Measurements from ENCODE around the gene DNAH11. TPM values are rescaled to one million over a fixed set of nuclear protein-coding genes. Genes with fewer than 3 reads are reported as not detected.

The DNAH11 gene
- total and polyA plus RNA-seq, 4 donors: 0.05 to 0.50 (median 0.11) TPM

GRCh38 chr7:21733837-21734236, 191.0 kb downstream of the DNAH11 start:
- no peaks in the 10 kb centered on the region for H3K9me3 ChIP-seq (ENCODE audit: control insufficient read depth in 4 of 4, low read length in 3 of 4)
- peak in 1 of 2 donors; percentile 69 for TF ChIP-seq RXRA (IDR thresholded peaks at IDR 0.05)
- no peak for TF ChIP-seq HNF4G (IDR thresholded peaks at IDR 0.05)
- TF ChIP-seq SP1 (IDR thresholded peaks at IDR 0.05): peak; percentile 39
- TF ChIP-seq JUND (IDR thresholded peaks at IDR 0.05): peak in 1 of 2 donors; percentile 43
- TF ChIP-seq REST (IDR thresholded peaks at IDR 0.05): no peak
- TF ChIP-seq HNF4A (conservative IDR thresholded peaks at IDR 0.05): peak; percentile 59 to 85
- TF ChIP-seq FOXA1 (IDR thresholded peaks at IDR 0.05): no peak
- no peak overlapping the region for H3K27ac ChIP-seq (ENCODE audit: low read depth in 1 of 2, low read length in 2 of 2)
- H3K4me3 ChIP-seq (ENCODE audit: low read depth in 1 of 3, low read length in 3 of 3): no peak overlapping the region
- 41% methylated on average over 5 of the region's 5 CpGs for WGBS
- no peak for DNase-seq (ENCODE audit: low spot score)
- H3K27me3 ChIP-seq (ENCODE audit: control insufficient read depth in 4 of 4, insufficient read depth in 4 of 4, low read length in 3 of 4): no peaks in the 10 kb centered on the region
- H3K36me3 ChIP-seq (ENCODE audit: control insufficient read depth in 4 of 4, insufficient read depth in 3 of 4, low read depth in 1 of 4, low read length in 3 of 4): no peaks in the 10 kb centered on the region
- H3K9ac ChIP-seq (ENCODE audit: low read depth in 1 of 2, low read length in 2 of 2): no peak overlapping the region
- peaks cover 0 to 6% (median 2%) of the 10 kb centered on the region in 4 donors for H3K4me1 ChIP-seq (ENCODE audit: control insufficient read depth in 4 of 4, insufficient read depth in 4 of 4, low read length in 3 of 4)

GRCh38 chr7:21743493-21743892, 200.7 kb downstream of the DNAH11 start:
- Histone ChIP-seq H3K27me3 (ENCODE audit: control insufficient read depth in 4 of 4, insufficient read depth in 4 of 4, low read length in 3 of 4) (no peaks in the 10 kb centered on the region), H3K36me3 (ENCODE audit: control insufficient read depth in 4 of 4, insufficient read depth in 3 of 4, low read depth in 1 of 4, low read length in 3 of 4) (no peaks in the 10 kb centered on the region), H3K4me3 (ENCODE audit: low read depth in 1 of 3, low read length in 3 of 3) (no peak overlapping the region), H3K4me1 (ENCODE audit: control insufficient read depth in 4 of 4, insufficient read depth in 4 of 4, low read length in 3 of 4) (peaks cover 1 to 6% (median 4%) of the 10 kb centered on the region in 4 donors), H3K27ac (ENCODE audit: low read depth in 1 of 2, low read length in 2 of 2) (no peak overlapping the region), H3K9ac (ENCODE audit: low read depth in 1 of 2, low read length in 2 of 2) (no peak overlapping the region), H3K9me3 (ENCODE audit: control insufficient read depth in 4 of 4, low read length in 3 of 4) (no peaks in the 10 kb centered on the region)
- DNase-seq (ENCODE audit: low spot score): no peak
- WGBS: 39% methylated on average over 6 of the region's 6 CpGs
- TF ChIP-seq HNF4A (conservative IDR thresholded peaks at IDR 0.05): peak in 1 of 2 donors; percentile 55
- TF ChIP-seq RXRA (IDR thresholded peaks at IDR 0.05): peak in 1 of 2 donors; percentile 69
- TF ChIP-seq NR2F2 (IDR thresholded peaks at IDR 0.05): no peak
- TF ChIP-seq JUND (IDR thresholded peaks at IDR 0.05): peak in 1 of 2 donors; percentile 19
- no peak for TF ChIP-seq GABPA (IDR thresholded peaks at IDR 0.05 in 1 of 2, conservative IDR thresholded peaks at IDR 0.05 in 1 of 2)

- DNase-seq (ENCODE audit: low spot score): no peak
- no peaks in the 10 kb centered on the region for H3K9me3 ChIP-seq (ENCODE audit: control insufficient read depth in 4 of 4, low read length in 3 of 4)
- no peak overlapping the region for H3K27ac ChIP-seq (ENCODE audit: low read depth in 1 of 2, low read length in 2 of 2)
- WGBS: 43% methylated on average over 1 of the region's 1 CpG
- H3K4me1 ChIP-seq (ENCODE audit: control insufficient read depth in 4 of 4, insufficient read depth in 4 of 4, low read length in 3 of 4): peaks cover 1 to 6% (median 4%) of the 10 kb centered on the region in 4 donors
- H3K27me3 ChIP-seq (ENCODE audit: control insufficient read depth in 4 of 4, insufficient read depth in 4 of 4, low read length in 3 of 4): no peaks in the 10 kb centered on the region
- no peaks in the 10 kb centered on the region for H3K36me3 ChIP-seq (ENCODE audit: control insufficient read depth in 4 of 4, insufficient read depth in 3 of 4, low read depth in 1 of 4, low read length in 3 of 4)
- H3K9ac ChIP-seq (ENCODE audit: low read depth in 1 of 2, low read length in 2 of 2): no peak overlapping the region
- H3K4me3 ChIP-seq (ENCODE audit: low read depth in 1 of 3, low read length in 3 of 3): no peak overlapping the region
- TF ChIP-seq NR2F2 (IDR thresholded peaks at IDR 0.05): no peak
- TF ChIP-seq YY1 (IDR thresholded peaks at IDR 0.05): no peak
Measured at GRCh38 chr7:21746949-21747348, 204.1 kb downstream of the DNAH11 start.

GRCh38 chr7:21747806-21748205, 205.0 kb downstream of the DNAH11 start:
- WGBS: 76% methylated on average over 2 of the region's 2 CpGs
- Histone ChIP-seq H3K9ac (ENCODE audit: low read depth in 1 of 2, low read length in 2 of 2) (no peak overlapping the region), H3K4me1 (ENCODE audit: control insufficient read depth in 4 of 4, insufficient read depth in 4 of 4, low read length in 3 of 4) (peaks cover 1 to 6% (median 4%) of the 10 kb centered on the region in 4 donors), H3K4me3 (ENCODE audit: low read depth in 1 of 3, low read length in 3 of 3) (no peak overlapping the region), H3K36me3 (ENCODE audit: control insufficient read depth in 4 of 4, insufficient read depth in 3 of 4, low read depth in 1 of 4, low read length in 3 of 4) (no peaks in the 10 kb centered on the region), H3K9me3 (ENCODE audit: control insufficient read depth in 4 of 4, low read length in 3 of 4) (no peaks in the 10 kb centered on the region), H3K27me3 (ENCODE audit: control insufficient read depth in 4 of 4, insufficient read depth in 4 of 4, low read length in 3 of 4) (no peaks in the 10 kb centered on the region), H3K27ac (ENCODE audit: low read depth in 1 of 2, low read length in 2 of 2) (no peak overlapping the region)
- DNase-seq (ENCODE audit: low spot score): no peak
- no peak for TF ChIP-seq RXRA (IDR thresholded peaks at IDR 0.05)
- TF ChIP-seq FOXA1 (IDR thresholded peaks at IDR 0.05): no peak
- no peak for TF ChIP-seq HNF4G (IDR thresholded peaks at IDR 0.05)
- no peak for TF ChIP-seq HNF4A (conservative IDR thresholded peaks at IDR 0.05)
- TF ChIP-seq ZBTB33 (IDR thresholded peaks at IDR 0.05): no peak
- TF ChIP-seq TAF1 (conservative IDR thresholded peaks at IDR 0.05): no peak
- no peak for TF ChIP-seq NR2F2 (IDR thresholded peaks at IDR 0.05)
- no peak for TF ChIP-seq MAX (IDR thresholded peaks at IDR 0.05)
- TF ChIP-seq EGR1 (IDR thresholded peaks at IDR 0.05; ENCODE audit: low read depth in 2 of 2): no peak
- no peak for TF ChIP-seq ATF3 (IDR thresholded peaks at IDR 0.05)

All from liver (tissue), 9 donors.